Measurements from ENCODE around the gene CDK16.

Gene CDK16

GRCh38 chrX:47209508-47210238, 8.8 kb upstream of the CDK16 start:
- DNase-seq: no peak

GRCh38 chrX:47210661-47211425, 7.6 kb upstream of the CDK16 start:
- DNase-seq: no peak

GRCh38 chrX:47212381-47213293, 5.8 kb upstream of the CDK16 start:
- DNase-seq: no peak

- DNase-seq: no peak
These were observed 3.9 kb upstream of the CDK16 start for GRCh38 chrX:47214435-47215077.

GRCh38 chrX:47215291-47215900, 3.1 kb upstream of the CDK16 start:
- DNase-seq: no peak

- no peak for DNase-seq
These were observed 2.0 kb upstream of the CDK16 start for GRCh38 chrX:47216393-47216925.

GRCh38 chrX:47217121-47217851, 1.2 kb upstream of the CDK16 start:
- peak; percentile 14 for DNase-seq

GRCh38 chrX:47217852-47218279, 615 bp upstream of the CDK16 start:
- peak; percentile 99 for DNase-seq

GRCh38 chrX:47218920-47219815, 687 bp downstream of the CDK16 start:
- peak; percentile 50 for DNase-seq

- DNase-seq: no peak
These were observed 3.3 kb downstream of the CDK16 start for GRCh38 chrX:47221756-47222155.

GRCh38 chrX:47222751-47223350, 4.4 kb downstream of the CDK16 start:
- DNase-seq: no peak

GRCh38 chrX:47223476-47224250, 5.2 kb downstream of the CDK16 start:
- no peak for DNase-seq

- DNase-seq: no peak
These were observed 5.9 kb downstream of the CDK16 start for GRCh38 chrX:47224266-47224895.

GRCh38 chrX:47224896-47225290, 6.4 kb downstream of the CDK16 start:
- no peak for DNase-seq

- no peak for DNase-seq
These were observed 7.6 kb downstream of the CDK16 start for GRCh38 chrX:47226071-47226470.

- DNase-seq: no peak
These were observed 8.3 kb downstream of the CDK16 start for GRCh38 chrX:47226531-47227333.

GRCh38 chrX:47227334-47227583, 8.8 kb downstream of the CDK16 start:
- no peak for DNase-seq

Data from CD4-positive, alpha-beta T cell treated with Interleukin-6 for 4 hours (primary cell).